ENCODE results near the gene LRP11.
"Not testable (repeated sequence)": the region's sequence is repeated elsewhere in the genome, so short reads cannot be mapped to it uniquely, and the experiment has no call there.

LRP11 gene

DNA sequence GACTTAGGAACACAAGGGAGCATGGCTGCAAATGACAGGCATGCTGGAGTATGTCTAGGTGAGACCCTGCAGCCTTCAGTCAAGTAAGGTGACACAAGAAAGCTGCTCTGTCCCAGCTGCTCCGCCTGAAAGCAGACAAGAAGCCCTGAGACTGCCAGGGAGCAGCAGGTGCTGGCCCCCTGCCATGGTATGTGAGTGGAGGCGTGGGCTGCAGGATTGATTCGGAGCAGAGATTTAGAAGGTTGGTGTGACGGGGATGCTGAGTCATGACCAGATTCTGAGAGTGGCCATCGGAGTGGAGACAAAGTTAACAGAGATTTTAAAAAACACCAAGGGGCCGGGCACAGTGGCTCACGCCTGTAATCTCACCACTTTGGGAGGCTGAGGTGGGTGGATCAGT is 17.8 kb downstream of the LRP11 start:
- no peak for DNase-seq

DNA sequence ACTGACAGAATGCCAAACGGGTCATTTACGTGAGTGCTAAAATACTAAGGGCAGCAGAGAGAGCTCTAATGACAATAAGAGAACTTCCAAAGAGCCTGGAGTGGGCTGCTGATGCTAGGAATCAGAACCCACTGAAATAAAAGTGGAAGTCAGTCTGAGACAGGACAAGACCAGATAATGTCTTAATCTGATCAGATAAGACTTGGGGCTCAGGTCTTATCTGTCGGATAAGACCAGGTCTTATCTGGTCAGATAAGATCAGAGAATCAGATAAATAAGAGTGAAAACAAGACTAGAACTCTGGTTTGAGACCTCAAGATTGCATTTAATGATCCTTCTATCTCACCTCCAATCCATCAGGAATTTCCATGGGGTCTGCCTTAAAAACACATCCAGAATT is 18.6 kb downstream of the LRP11 start:
- DNase-seq, result no peak

DNA sequence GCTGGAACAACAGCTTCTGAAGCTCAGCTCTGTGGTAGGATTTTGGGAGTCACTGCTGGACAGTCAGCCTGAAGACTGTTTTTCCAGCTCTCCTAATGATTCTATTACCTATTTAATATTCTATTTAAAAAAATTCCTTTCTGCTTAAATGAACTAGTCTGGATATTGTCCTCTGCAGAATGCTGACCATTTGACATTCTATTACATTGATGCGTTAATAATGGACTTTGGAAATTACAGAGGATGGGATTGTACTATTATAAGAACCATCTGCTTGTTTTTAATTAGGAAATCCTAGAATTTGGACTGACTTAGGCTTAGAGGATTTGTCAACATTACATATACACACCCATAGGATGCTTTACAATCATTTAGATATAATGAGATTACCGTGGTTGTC is 19.7 kb downstream of the LRP11 start:
- DNase-seq, result no peak

DNA sequence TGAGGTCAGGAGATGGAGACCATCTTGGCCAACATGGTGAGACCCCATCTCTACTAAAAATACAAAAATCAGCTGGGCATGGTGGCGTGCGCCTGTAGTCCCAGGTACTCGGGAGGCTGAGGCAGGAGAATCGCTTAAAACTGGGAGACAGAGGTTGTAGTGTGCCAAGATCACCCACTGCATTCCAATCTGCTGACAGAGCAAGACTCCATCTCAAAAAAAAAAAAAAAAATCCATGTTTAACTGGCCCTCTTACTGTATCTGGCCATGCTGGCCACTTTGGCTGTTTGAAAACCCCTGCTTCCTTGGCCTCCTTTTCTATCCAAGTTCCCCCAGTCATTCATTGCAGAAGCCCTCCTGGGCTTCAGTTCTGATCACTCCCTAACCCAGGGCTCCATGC is 20.1 kb downstream of the LRP11 start:
- DNase-seq, result not testable (repeated sequence)

DNA sequence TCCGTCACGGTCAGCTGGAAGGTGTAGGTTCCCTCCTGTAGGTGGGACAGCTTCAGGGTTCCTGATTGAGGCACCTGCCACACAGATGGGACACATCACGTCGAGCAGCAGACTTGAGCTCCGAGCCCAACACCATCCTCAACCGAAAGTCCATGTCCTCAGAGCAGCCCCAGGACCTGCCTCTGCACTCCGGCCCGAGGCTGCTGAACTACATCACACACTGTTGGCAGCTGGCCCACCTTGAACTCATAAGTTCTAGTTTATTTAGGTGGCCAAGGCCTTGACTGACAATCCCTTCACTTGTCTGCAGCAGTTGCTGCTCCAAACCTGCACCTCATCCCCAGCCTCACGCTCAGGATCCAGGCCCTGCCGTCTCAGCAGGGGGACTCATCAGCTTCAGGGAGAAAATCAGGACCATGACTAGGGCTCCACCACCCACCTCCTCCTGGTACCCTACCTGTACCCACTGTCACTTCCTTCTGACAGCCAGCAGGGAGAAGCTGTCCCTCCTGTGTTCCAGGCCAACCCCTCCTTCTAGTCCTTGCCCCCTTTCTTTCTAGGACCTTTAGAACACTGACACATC is 21.0 kb downstream of the LRP11 start:
- no peak for DNase-seq

DNA sequence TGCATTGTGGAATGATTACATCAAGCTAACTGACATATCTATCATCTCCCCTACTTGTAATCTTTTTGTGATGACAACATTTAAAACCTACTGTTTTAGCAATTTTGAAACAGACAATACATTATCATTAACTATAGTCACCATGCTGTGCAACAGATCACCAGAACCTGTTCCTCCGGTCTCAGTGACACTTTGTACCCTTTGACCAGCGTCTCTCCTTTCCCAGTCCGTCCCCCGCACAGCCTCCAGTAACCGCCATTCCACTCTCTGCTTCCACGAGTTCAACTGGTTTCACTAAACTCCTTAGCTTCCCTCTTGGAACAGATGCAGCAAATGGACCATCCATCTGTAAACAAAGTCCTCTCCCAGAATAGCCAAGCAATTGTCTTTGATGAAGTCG is 21.8 kb downstream of the LRP11 start:
- no peak for DNase-seq

DNA sequence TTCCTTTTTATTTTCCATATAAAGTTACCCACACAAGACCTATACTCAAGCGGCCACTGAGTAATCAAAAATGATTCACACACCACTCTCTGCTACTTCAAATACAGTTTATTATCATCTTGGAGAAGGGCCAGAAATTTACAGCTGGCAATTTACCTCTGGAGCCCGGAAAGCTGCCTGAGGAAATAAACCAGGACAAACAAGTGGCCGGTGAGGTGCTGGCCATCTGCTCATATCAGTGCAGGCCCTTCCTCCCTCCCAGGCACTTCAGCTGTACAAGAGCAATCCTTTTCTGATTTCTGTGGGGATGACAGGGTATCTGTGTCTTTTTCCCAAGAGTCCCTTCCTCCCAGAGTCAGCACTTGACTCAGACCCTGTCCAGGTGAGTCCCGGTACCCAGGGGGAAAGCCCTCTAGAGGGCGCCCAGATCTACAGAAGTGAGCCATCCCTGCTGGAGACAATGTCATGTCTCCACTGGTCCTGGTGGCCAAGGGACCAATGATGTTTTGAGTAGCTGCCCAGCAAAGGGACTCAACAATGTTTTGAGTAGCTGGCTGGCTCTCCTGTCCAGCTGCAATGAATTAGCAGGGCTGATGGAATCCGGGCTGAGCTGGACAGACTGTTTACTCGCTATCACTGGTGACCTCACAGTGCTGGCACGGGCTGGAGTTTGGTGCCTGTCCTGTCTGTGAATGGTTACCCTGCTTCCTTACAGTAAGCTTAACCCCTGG is 23.6 kb downstream of the LRP11 start:
- peak; percentile 76 for DNase-seq

DNA sequence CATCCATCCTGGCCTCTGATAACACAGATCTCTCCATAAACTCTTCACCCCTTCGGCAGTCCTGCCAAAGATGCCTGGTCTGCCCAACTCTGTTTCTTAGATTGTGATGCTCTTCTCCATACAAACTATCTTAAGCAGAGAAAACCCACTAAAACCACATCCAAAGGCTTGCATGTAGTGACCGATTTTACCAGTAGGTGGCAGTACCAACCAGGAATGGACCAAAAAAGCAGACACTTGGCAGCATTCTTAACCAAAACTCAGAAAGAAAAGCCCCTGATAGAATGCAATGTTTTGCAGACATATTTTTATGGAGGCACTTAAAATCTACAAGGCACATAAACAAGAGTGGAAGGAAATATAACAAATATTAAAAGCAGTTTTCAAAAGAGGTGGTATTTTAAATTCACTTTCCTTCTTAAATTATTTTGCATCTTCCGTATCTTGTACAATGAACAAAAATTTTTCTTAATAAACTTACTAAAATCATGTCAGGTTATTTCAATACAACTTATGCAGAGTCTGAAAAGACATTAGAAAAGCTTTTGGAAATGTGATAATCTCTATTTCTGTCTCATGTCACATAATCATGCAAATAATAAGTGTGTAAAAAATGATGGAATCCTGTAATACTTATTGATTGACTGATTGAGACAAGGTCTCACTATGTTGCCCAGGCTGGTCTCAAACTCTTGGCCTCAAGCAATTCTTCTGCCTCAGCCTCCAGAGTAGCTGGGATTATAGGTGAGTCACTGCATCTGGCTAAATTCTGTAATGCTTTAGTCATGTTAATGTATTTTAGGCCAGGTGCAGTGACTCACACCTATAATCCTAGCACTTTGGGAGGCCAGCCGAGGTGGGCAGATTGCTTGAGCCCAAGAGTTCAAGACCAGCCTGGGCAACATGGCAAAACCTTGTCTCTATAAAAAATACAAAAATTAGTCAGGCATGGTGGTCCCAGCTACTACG is 29.4 kb downstream of the LRP11 start:
- DNase-seq, result peak; percentile 79

DNA sequence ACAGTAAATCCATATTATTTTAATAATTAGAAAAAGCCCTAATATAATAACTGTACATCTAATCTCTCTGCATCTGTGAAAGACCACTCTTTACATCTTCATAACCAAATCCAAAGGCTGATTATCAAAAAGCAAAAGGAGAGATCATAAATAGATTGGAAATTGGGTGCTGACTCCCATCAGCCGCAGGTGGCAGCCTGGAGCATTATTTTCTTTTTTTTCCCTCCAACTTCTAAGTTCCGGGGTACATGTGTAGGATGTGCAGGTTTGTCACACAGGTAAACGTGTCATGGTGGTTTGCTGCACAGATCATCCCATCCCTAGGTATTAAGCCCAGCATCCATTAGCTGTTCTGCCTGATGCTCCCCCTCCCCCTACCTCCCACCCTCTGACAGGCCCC is 30.5 kb downstream of the LRP11 start:
- DNase-seq, result no peak

DNA sequence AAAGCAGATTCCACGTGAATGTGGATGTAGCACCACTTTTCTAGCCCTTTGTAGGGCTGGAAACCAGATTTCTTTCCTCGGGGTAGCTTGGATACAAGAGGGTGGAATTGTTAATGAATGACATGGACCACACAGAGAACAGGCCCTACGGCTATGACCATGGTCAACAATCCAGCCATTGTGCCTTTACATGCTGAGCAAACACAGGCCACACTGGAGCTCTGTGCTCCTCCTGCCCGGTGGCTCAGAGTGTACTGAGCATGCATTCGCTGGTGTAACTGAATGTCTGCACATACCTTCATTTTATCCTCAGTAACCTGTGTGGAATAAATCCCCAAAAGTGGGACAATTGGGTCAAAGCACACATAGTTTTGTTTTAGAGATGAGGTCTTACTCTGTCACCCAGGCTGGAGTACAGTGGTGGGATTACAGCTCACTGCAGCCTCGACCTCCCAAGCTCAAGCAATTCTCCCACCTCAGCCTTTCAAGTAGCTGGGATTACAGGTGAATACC is 32.8 kb downstream of the LRP11 start:
- DNase-seq, result no peak

DNA sequence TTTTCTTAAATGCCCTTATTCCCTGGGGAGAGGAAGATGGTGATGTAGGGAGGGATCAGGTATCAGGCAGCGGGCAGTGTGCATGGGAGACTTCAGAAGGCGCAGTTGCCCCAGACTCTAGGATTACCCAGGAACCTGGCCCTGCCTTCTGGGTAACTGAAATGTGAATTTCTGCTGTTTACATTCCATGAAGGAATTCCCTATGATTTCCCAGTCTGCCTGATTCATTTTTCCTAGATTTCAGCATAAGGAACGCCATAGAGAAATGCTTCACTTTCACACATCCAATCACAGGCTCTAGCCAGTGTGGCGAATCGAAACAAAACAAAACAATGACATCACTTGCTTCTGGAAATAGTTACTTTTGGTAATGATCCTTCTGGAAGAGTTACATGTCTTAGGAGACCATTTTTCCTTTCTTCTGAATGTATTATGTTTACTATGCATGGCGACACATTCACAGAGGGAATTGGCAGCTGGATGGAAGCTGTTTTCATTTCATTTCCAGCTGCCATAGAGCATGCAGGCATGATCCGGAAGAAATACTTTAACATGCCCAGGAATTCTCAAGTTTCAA is 33.3 kb downstream of the LRP11 start:
- DNase-seq, result no peak

DNA sequence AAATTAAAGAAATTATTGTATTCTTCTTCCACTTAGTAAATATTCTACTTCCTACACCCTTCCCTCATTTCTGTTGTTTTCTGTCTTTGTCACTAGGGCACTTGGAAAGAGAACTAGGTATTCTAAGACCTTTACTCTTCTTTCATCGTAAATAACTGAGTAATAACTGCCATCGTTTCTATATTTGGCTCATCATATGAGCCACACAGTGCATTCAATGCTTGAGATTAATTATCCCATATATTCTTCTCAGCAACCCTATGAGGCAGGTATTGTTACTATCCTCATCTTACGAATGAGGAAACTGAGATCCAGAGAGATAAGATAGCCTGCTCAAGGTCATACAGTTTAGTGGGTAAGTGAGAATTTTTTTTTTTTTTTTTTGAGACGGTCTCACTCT is 38.9 kb downstream of the LRP11 start:
- no peak for DNase-seq

DNA sequence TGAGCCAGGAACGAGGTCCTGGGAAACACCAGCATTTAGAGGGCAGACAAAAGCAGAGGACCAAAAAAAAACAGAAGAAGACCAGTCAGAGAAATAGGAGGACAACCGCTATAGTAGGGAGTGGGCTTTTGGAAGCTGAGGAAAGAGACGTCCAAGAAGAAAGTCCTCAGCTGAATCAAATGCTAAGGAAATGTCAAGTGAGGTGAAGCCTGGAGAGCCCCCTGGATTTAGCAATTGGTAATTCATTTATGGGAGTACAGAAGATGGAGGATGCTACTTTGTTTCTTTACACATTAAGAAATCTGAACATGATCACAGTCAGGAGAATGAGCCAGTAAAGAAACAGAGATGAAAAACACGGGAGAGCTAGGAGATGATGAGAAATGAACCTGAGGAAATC is 41.1 kb downstream of the LRP11 start:
- peak; percentile 15 for DNase-seq

DNA sequence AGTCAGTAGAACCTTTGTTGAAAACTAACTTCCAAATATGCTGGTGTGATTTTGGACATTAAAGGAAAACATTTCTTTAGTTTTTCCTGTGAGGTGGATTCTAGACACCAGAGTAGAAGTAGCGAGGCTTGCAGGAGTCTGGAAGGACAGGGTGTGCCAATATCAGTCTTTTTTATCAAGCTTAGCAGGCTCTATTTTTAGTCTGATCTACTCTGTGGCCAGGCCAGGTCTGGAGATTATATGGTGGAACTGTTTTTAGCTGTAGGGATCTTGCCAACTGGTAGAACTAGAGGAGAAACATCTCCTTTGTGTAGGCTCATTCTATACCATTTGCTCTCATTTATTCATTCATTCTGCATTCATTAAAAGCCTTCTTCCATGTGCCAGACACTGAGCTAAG is 42.7 kb downstream of the LRP11 start:
- peak; percentile 36 for DNase-seq

DNA sequence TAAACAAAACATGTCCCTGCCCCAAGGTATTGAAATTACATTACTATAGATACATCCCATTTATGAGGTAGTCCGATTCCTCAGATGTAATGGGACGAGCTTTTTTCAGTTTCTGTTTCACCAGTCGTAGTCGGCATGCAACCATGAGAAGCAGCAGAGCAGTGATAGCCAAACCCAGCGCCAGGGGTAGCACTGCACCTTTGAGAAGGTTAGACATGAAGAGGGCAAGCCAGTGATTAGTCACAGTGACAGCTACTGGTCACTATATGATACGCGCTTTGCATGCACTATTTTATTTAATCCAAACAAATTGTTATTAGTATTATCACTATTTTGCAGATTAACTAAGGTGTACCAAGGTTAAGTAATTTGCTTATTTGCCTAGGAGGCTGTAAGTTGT is 43.7 kb downstream of the LRP11 start:
- peak; percentile 16 for DNase-seq

DNA sequence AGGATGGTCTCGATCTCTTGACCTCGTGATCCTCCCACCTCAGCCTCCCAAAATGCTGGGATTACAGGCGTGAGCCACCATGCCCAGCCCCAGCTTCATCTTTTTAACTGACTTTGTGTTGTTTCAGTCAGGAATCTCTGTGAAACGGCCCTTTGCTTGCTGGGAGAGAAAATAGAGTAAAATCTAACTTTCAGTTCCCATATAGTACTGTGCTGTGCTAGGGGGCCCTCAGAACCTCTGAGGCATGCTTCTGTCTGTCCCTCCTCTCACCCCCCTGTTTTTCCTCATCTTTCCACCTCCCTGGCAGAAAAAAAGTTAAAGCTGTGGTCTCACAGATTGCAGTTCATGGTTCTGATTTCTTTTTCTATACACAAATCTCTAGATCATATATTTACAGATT is 48.4 kb downstream of the LRP11 start:
- no peak for DNase-seq

DNA sequence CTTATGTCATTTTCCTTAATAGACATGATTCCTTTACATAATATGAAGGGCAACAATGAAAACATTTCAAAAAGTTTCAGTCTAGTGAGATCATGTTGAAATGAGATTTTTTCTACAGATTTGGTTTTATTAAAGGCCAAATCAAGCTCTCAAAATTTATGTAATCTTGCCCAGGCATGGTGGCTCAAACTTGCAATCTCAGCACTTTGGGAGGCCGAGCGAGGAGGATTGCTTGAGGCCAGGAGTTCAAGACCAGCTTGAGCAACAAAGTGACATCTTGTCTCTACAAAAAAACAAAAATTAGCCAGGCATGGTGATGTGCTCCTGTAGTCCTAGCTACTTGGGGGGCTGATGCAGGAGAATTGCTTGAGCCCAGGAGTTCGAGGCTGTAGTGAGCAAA is 50.8 kb downstream of the LRP11 start:
- DNase-seq, result no peak

DNA sequence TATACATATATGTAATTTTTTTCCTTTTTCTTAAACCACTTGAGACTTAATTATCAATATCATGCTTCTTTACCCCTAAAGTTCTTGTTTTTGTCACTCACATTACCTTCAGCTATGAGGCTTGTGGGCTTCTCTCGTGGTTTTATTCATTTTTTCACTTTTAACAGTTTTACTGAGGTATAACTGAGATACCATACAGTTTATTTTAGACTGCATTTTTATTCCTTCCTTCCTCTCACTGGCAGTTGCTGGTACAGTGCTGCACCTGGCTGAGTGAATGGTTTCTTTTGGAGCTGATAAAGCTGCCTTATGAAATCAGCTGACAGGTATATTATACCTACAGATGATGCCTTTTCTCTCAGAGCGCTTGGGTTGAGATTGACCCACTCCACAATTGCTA is 54.4 kb downstream of the LRP11 start:
- no peak for DNase-seq

DNA sequence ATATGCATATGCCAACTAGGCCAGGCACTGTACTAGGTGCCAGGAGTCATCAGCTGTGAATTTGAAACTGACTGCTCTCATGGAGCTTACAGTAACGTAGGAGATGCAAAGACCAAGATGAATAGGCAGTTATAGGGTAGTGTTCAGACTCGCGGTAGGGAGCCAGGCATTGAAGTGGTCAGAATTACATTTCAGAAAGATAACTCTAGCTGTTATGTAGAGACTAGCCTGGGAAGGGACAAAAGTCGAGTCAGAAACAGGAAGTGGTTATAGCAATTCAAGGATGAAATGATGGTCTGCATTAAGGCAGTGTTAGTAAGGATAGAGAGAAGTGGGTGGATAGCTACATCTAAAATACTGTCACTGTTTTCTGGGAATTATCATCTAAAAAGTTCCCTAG is 58.0 kb downstream of the LRP11 start:
- DNase-seq, result peak; percentile 38

DNA sequence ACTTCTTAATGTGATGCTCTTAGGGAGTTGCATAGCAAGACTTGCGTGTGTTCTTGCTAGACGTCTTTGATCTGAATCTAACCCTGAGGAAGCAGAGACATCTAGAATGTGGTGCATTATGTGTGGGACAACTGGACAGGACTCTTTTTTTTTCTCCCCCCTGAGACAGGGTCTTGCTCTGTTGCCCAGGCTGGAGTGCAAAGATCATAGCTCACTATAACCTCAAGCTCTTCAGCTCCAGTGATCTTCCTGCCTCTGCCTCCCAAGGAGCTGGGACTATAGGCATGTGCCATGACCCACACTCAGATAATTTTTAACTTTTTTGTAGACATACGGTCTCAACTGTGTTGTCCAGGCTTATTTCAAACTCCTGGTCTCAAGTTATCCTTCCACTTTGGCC is 80.6 kb downstream of the LRP11 start:
- DNase-seq, result no peak

DNA sequence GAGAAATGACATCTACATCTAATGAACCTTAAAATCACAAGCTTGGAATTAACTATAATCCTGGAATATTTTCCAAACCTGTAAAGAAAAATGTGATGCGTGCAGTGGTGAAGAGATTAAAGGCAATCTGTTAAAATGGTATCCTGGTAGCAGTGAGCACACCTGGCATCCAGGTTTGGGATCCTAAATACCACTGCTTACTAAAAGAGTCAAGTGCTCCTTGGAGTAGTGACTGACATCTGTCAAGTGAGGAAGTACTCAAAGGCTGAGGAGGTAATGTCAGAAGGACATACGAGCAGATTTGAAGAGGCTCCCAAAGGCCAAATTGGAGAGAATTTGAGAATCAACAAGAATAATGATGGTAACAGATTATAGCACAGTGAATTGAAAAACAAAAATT is 81.8 kb downstream of the LRP11 start:
- no peak for DNase-seq

DNA sequence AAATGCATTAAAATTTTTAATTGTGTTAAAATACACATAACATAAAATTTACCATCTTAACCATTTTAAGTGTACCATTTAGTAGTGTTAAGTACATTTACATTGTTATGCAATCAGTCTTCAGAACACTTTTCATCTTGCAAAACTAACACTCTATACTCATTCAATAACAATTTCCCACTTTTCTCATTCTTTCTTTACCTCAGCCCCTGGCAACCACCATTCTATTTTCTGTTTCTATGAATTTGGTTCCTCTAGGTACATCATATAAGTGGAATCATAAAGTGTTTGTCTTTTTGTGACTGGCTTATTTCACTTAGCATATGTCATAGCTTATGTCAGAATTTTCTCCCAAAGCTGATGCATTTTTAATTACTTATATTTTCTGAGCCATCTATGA is 82.4 kb downstream of the LRP11 start:
- DNase-seq, result no peak

DNA sequence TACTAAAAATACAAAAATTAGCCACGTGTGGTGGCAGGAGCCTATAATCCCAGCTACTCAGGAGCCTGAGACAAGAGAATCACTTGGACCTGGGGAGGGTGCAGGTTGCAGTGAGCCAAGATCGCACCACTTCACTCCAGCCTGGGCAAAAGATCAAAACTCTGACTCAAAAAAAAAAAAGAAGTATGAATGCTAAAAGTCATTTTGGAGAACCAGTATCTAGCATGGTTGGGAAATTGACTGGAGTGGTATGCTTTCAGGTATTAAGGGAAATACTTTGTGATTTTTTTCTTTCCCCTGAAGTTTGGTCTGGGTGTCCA is 84.6 kb downstream of the LRP11 start:
- DNase-seq, result no peak

DNA sequence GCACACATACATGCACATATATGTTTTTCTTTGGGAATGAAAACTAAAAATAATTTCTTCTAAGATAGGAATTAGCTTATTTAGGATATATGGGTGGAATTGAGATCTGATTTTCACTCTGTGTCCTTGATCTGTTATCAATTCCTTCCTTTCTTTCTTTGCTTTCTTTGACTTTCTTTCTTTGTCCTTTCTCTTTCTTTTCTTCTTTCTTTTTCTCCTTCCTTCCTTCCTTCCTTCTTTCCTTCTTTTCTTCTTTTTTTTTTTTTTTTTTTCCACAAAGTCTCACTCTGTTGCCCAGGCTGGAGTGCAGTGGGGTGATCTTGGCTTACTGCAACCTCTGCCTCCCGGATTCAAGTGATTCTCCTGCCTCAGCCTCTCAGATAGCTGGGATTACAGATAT is 86.5 kb downstream of the LRP11 start:
- no peak for DNase-seq

Measured in hematopoietic multipotent progenitor cell treated with erythropoietin and hydrocortisone succinate and interleukin-3 and kit ligand, for 6 days (in vitro differentiated cells).